GM19324 (cell line): Measurements from ENCODE around the gene USE1.
A peak's percentile ranks its signal among the peaks of the same experiment; 100 is the strongest.

Source experiments
- ATAC-seq: cut with Tn5 transposase; IDR thresholded peaks from one replicate; pipeline ENCODE4 v1.9.1; 2021; ENCODE audit warnings: mild to moderate bottlenecking, moderate library complexity; ENCODE audit not compliant: unreplicated experiment, low FRiP score

Gene USE1

GRCh38 chr19:17202713-17203112, 12.4 kb upstream of the USE1 start:
- no peak for ATAC-seq

DNA sequence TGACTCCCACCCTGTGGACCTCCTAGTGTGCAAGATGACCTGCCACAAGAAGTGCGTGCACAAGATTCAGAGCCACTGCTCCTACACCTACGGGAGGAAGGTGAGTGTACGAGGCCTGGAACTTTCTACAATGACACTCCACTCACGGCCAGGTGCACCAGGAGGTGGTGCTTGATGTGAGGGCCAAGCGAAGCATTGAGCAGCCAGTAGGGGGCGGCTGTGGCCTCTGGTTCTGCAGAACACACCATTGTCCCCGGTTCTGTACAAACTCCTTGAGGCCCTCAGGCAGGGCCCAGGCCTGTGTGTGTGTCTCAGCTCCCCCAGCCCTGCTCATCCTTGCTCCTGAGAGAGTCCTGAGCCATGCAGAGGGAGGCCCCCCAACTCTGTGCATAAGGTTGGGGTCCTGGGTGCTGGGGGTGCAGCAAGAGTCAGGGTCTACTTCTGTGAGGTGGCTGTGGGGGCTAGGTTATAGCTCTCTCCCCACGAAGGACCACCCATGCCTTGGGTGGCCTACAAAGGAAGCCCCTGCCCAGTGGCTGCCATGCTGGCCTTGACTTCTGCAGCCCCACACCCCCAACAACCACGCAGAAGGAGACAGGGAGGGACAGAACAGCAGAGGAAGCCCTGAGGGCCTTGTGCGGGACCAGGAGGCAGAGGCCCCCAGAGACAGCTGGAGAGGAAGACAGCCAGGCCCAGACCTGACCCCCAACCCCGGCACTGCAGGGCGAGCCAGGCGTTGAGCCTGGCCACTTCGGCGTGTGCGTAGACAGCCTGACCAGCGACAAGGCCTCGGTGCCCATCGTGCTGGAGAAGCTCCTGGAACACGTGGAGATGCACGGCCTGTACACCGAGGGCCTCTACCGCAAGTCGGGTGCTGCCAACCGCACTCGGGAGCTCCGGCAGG, 9.7 kb upstream of the USE1 start:
- ATAC-seq: no peak

DNA sequence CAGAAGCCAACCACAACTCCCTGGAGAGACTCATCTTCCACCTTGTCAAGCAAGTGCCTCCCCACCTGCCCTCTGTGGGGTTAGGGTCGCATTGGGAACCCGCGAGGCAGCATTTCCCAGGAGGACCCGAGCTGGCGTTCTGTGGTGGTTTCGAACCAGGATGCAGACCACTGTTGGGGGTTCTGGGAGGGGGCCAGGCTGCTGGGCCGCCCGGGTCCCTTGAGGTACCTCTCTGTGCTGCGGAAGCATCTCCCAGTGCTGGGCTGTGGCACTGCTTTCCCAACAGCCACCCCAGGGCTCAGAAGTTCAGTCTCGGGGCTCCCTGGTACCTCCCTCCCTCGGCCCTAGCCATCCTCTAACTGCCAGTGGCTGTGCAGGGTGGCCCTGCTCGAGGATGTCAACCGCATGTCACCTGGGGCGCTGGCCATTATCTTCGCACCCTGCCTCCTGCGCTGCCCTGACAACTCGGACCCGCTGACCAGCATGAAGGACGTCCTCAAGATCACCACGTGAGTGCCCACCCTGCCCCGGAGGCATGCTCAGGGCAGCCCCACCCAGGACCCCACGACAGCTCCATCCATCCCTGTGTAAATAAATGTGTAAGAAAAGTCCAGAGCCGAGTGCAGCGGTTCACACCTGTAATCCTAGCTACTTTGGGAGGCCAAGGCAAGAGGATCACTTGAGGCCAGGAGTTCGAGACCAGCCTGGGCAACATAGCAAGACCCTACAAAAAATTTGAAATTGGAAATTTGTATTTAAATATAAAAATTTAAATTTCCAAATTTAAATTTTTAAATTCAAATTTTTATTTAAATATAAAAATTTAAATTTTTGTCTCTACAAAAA, 8.2 kb upstream of the USE1 start:
- no peak for ATAC-seq

DNA sequence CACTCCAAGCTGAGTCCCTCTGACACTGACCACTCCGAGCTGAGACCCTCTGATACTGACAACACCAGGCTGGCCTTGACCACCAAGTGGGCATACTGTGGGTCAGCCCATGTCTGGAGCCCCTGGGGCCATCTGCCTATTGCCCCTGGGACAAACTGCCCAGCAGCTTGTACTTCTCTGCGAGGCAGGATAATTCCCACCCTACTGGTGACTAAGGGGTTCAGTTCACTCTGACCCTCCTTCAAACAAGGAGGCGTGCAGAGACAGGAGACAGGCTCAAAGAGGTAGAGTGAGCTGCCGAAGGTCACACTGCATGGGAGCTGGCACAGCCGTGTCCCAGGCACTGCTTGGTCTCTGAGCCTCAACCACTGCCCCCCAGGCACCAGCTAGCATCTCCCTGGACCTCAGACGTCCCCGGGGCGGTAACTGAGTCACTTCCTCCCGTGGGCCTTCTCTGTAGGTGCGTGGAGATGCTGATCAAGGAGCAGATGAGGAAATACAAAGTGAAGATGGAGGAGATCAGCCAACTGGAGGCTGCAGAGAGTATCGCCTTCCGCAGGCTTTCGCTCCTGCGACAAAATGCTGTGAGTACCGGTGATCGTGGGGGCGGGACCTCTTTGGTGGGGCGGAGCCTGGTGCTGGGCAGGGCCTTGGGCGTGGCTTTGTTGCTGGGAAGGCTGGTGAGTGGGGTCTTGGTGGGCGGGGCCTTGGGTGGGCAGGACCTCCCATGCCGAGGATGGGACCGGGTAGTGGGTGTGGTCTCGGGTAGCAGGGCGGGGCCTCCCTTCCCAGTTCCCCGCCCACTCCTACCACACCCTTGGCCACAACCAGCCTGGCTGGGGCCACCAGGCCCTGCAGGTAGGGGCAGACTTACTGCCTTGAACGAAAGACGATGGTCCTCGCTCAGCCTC, 5.8 kb upstream of the USE1 start:
- no peak for ATAC-seq

- ATAC-seq: no peak
These were observed 4.9 kb upstream of the USE1 start for GRCh38 chr19:17210296-17210695.

- ATAC-seq: no peak
These were observed 3.4 kb upstream of the USE1 start for GRCh38 chr19:17211547-17212446.

GRCh38 chr19:17213334-17213733, 1.8 kb upstream of the USE1 start:
- no peak for ATAC-seq

DNA sequence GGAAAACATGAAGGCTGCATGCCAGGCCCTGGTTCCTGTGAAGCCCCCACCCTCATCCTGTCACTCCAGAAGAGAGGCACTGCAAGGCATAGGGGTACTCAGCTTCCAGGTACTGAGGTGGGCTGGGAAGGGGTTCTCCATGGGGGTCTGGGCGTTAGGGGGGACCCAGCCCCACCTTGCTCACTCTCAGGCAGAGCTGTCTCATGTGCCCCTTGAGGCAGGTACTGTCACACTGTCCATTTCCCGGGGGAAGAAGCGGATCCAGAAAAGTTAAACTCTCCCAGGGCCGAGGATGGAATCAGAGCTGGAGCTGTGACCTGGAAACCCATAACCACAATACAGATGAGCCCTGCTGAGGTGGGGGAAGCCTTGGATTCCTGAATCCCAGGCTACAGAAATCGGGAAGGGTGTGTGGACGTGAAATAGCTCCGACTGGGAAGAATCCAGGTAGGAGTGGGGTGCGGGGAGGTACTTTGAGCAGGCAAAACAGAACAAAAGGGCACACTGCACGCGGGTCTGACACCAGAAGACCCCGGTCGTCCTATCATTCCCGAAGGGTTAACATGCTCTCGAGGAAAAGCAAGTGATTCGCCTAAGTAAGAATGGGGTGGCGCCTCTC, 540 bp upstream of the USE1 start:
- no peak for ATAC-seq

- no peak for ATAC-seq
These were observed 1.0 kb downstream of the USE1 start for GRCh38 chr19:17216058-17216670.

- ATAC-seq: no peak
These were observed 4.1 kb downstream of the USE1 start for GRCh38 chr19:17219286-17219685.

DNA sequence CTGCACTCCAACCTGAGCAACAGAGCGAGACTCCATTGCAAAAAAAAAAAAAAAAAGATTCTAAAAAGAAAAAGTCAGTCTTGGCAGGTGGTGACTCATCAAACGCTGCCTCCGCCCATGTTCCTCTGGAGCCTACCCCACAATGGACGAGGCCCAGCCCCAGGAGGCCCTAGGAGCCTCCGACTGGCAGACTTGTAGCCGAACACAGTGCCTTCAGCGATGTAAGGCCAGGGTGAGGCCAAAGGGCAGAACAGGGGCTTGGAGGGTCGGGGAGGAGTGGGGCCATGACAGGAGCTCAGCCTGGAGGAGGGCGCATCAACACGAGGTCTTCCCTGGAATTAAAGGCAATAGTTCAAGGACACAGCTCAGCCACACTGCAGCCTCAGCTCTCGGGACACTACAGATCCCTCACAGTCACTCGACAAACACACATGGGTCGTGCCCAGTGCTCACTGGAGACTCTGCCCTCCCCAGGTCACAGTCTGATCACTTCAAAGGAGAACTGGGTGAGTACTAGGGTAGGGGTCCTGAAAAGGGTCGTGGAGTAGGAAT, 5.1 kb downstream of the USE1 start:
- ATAC-seq: no peak

DNA sequence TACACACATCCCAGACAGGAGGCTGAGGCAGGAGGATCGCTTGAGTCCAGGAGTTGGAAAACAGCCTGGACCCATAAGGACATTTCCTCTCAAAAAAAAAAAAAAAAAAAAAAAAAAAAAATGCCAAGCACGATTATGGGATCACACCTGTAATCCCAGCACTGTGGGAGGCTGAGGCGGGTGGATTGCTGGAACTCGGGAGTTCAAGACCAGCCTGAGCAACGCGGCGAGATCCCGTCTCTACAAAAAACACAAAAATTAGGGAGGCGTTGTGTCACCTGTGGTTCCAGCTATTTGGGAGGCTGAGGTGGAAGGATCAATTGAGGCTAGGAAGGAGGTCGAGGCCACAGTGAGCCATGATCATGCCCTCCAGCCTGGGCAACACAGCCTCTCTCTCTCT, 9.9 kb downstream of the USE1 start:
- ATAC-seq: no peak

- peak; percentile 94 for ATAC-seq
These were observed 11.1 kb downstream of the USE1 start, which contains the start of gene OCEL1 for GRCh38 chr19:17226002-17226933. TSS of gene OCEL1 (plus strand) at chr19:17226226. CDS start at chr19:17226248, 22 bp downstream.

DNA sequence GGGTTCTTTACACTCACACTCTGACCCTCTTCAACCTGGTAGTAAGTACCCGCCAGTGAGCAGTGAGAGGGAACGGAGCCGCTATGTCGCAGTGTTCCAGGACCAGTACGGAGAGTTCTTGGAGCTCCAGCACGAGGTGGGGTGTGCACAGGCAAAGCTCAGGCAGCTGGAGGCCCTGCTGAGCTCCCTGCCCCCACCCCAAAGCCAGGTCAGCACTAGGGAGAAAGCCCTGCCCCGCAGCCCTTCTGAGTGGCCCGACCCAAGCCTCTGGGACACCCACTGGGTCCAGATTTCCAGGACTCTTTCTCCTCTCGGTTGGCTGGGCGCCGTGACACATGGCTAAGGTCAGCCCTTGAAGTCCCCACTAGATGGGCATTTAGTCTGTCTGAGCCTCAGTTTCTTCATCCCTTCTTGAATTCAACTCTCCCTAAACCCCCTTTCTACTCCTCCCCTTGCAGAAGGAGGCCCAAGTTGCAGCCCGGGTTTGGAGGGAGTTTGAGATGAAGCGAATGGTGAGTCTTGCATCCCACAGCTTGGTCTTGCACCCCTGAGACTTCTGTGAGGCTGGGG, 12.7 kb downstream of the USE1 start:
- ATAC-seq: no peak

- ATAC-seq: no peak
These were observed 14.7 kb downstream of the USE1 start for GRCh38 chr19:17229890-17230289.

DNA sequence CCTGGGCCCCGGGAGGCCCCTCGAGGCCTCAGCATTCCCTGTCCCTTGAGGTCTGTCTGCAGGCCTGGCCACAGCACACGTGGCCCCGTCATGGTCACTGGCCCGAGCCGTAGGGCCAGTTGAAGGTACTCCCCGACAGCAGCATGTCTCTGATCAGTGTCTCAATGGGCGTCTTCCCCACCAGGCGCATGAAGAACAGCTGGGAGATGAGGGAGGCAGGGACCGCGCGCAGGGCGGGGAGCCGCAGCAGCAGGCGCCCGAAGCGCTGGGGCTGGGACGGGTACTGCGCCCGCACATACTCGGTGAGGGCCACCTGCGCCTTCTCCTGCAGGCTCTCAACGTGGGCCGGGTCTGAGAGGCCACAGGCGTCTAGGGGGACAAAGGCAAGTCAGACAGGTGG, 17.1 kb downstream of the USE1 start:
- no peak for ATAC-seq

DNA sequence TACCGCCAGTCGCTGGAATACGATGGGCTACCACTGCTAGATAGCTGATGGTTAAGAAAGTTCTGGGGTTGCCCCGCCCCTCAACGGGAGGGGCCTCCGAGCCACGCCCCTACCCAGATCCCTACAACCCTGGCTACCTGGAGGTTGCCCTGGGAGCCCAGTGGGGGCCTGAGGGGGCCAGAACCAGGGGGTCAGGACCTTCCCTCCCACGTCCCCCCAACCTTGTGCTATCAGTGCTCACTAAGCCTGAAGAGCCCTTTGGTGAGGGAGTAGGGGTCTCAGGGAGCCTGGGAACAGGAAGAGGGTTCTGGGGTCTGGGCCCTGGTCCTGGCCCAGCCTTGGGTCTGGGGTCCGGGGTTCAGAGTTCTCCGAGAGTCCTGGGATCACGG, 19.7 kb downstream of the USE1 start:
- peak; percentile 24 for ATAC-seq
